GM12875 (cell line): ENCODE results near the gene CACNG3.

Experiments used
- H3K4me3 ChIP-seq: one replicate; pipeline ENCODE4 v1.5.1; 2011; ENCODE audit warnings: low read depth, low read length, control low read depth
- CTCF ChIP-seq: IDR thresholded peaks from 2 replicates; pipeline ENCODE4 v1.5.1; 2011; ENCODE audit warnings: low read depth, mild to moderate bottlenecking, control low read depth, inconsistent platforms, low read length, moderate library complexity, borderline replicate concordance; ENCODE audit not compliant: insufficient read depth

Gene CACNG3

GRCh38 chr16:24255456-24256371 lies at the start of gene CACNG3:
Gene CACNG3, plus strand, starts transcription at chr16:24256335. Its CDS starts 420 bp downstream, at chr16:24256755.
- no peak for TF ChIP-seq CTCF
- no peak within 1 kb of the TSS for H3K4me3 ChIP-seq

- TF ChIP-seq CTCF: no peak
- H3K4me3 ChIP-seq: no peak overlapping the region
Measured at GRCh38 chr16:24206926-24207325, 49.2 kb upstream of the CACNG3 start.

- TF ChIP-seq CTCF: no peak
- H3K4me3 ChIP-seq: no peak overlapping the region
Measured at GRCh38 chr16:24208710-24209109, 47.4 kb upstream of the CACNG3 start.

GRCh38 chr16:24214992-24215391 lies 41.1 kb upstream of the CACNG3 start:
- H3K4me3 ChIP-seq: no peak overlapping the region
- no peak for TF ChIP-seq CTCF

- TF ChIP-seq CTCF: no peak
- H3K4me3 ChIP-seq: no peak overlapping the region
Measured at GRCh38 chr16:24216961-24217360, 39.2 kb upstream of the CACNG3 start.

GRCh38 chr16:24217461-24217860 lies 38.7 kb upstream of the CACNG3 start:
- no peak overlapping the region for H3K4me3 ChIP-seq
- TF ChIP-seq CTCF: no peak

- no peak for TF ChIP-seq CTCF
- no peak overlapping the region for H3K4me3 ChIP-seq
Measured at GRCh38 chr16:24218299-24218698, 37.8 kb upstream of the CACNG3 start.
